GM10248 (cell line): ENCODE results near the gene AUP1.

ENCODE experiments used
- CTCF ChIA-PET: fragments of 300-600 bp; sonication (Branson Sonifier 250); formaldehyde crosslinking; extraction: SDS; loops from one replicate; lab custom pipeline; 2021; ENCODE audit warnings: antibody characterized with exemption; lab: Yijun Ruan, JAX
- POLR2A ChIA-PET: fragments of 350-650 bp; sonication (Branson Sonifier 250); formaldehyde crosslinking; extraction: SDS; loops from one replicate; lab custom pipeline; 2020; ENCODE audit warnings: antibody characterized with exemption; lab: Yijun Ruan, JAX
- DNase-seq: peaks from one replicate; pipeline ENCODE4 v3.0.0; 2012; ENCODE audit errors: extremely low spot score
- CTCF ChIP-seq: IDR thresholded peaks from 2 replicates; pipeline ENCODE4 v1.5.1; 2012; ENCODE audit warnings: mild to moderate bottlenecking, low read depth; ENCODE audit errors: extremely low read depth, missing control alignments, control extremely low read depth

Gene AUP1

GRCh38 chr2:74532222-74532621, 2.7 kb upstream of the AUP1 start:
- POLR2A ChIA-PET: no interaction called here
- no peak for DNase-seq
- TF ChIP-seq CTCF: peak; percentile 41
- CTCF ChIA-PET: interaction anchor here (0.9 to 9.3 kb wide), 19 partner anchors 8 to 282 kb away, joined by 3 to 76 read pairs (median 9); partner anchors contain the start of genes CCDC142, MRPL53, PCGF1 and TTC31

GRCh38 chr2:74531666-74532065, 2.2 kb upstream of the AUP1 start:
- POLR2A ChIA-PET: interaction anchor here (1.2 kb wide), 1 partner anchor 31 kb away, joined by 3 read pairs; no protein-coding TSS in a partner anchor

GRCh38 chr2:74530239-74531187, 1.0 kb upstream of the AUP1 start:
- no peak for TF ChIP-seq CTCF
- POLR2A ChIA-PET: interaction anchor here (0.6 to 2.3 kb wide), 9 partner anchors 9 to 417 kb away, joined by 3 to 12 read pairs (median 5); partner anchors contain the start of genes PCGF1 and WBP1
- peak; percentile 82 for DNase-seq
- CTCF ChIA-PET: interaction anchor here (0.7 to 9.3 kb wide), 20 partner anchors 10 to 281 kb away, joined by 3 to 76 read pairs (median 6); partner anchors contain the start of genes CCDC142, PCGF1, TTC31 and WBP1

More at GRCh38 chr2:74531666-74532065, 2.2 kb upstream of the AUP1 start:
- CTCF ChIA-PET: interaction anchor here (0.7 to 9.3 kb wide), 21 partner anchors 9 to 282 kb away, joined by 3 to 76 read pairs (median 6); partner anchors contain the start of genes CCDC142, MRPL53, PCGF1 and TTC31
- no peak for TF ChIP-seq CTCF
- DNase-seq: no peak

GRCh38 chr2:74528600-74529356, 728 bp downstream of the AUP1 start:
- TF ChIP-seq CTCF: no peak
- CTCF ChIA-PET: interaction anchor here (1.0 to 9.3 kb wide), 5 partner anchors 19 to 59 kb away, joined by 3 to 76 read pairs (median 16); partner anchors contain the start of genes CCDC142 and TTC31

GRCh38 chr2:74527741-74528140, 1.8 kb downstream of the AUP1 start:
- CTCF ChIA-PET: interaction anchor here (1.5 to 9.3 kb wide), 3 partner anchors 10 to 60 kb away, joined by 3 to 76 read pairs (median 21); no protein-coding TSS in a partner anchor
- DNase-seq: no peak
- no peak for TF ChIP-seq CTCF
- POLR2A ChIA-PET: no interaction called here

More at GRCh38 chr2:74528600-74529356, 728 bp downstream of the AUP1 start:
- POLR2A ChIA-PET: interaction anchor here (0.6 to 2.3 kb wide), 4 partner anchors 10 to 71 kb away, joined by 5 to 12 read pairs (median 6); partner anchors contain the start of genes PCGF1 and WBP1
- no peak for DNase-seq
